ENCODE measurements around the gene KCNQ5. TPM values are rescaled to one million over a fixed set of nuclear protein-coding genes. Genes with fewer than 3 reads are reported as not detected.

KCNQ5 gene
- total RNA-seq, 4 donors from 2014 or later: 0.96 to 3.4 (median 1.5) TPM

- Histone ChIP-seq H3K27me3 (no peaks in the 10 kb centered on the region), H3K36me3 (no peaks in the 10 kb centered on the region), H3K4me1 (peaks cover 3 to 21% (median 5%) of the 10 kb centered on the region in 3 donors), H3K27ac (no peak overlapping the region), H3K9me3 (no peaks in the 10 kb centered on the region), H3K4me3 (no peak overlapping the region)
- TF ChIP-seq EP300 (IDR thresholded peaks at IDR 0.05) (no peak), POLR2A (IDR thresholded peaks at IDR 0.05) (no peak), POLR2AphosphoS5 (IDR thresholded peaks at IDR 0.05) (no peak)
- TF ChIP-seq, protein P1, sequence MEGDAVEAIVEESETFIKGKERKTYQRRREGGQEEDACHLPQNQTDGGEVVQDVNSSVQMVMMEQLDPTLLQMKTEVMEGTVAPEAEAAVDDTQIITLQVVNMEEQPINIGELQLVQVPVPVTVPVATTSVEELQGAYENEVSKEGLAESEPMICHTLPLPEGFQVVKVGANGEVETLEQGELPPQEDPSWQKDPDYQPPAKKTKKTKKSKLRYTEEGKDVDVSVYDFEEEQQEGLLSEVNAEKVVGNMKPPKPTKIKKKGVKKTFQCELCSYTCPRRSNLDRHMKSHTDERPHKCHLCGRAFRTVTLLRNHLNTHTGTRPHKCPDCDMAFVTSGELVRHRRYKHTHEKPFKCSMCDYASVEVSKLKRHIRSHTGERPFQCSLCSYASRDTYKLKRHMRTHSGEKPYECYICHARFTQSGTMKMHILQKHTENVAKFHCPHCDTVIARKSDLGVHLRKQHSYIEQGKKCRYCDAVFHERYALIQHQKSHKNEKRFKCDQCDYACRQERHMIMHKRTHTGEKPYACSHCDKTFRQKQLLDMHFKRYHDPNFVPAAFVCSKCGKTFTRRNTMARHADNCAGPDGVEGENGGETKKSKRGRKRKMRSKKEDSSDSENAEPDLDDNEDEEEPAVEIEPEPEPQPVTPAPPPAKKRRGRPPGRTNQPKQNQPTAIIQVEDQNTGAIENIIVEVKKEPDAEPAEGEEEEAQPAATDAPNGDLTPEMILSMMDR (IDR thresholded peaks at IDR 0.05): no peak
- no peak for ATAC-seq
- WGBS, 2 donors (ENCODE audit: low coverage in 1 of 2): 39 to 62% methylated on average over 2 of the region's 2 CpGs
Measured at GRCh38 chr6:72861059-72861458, 239.2 kb downstream of the KCNQ5 start.

DNA sequence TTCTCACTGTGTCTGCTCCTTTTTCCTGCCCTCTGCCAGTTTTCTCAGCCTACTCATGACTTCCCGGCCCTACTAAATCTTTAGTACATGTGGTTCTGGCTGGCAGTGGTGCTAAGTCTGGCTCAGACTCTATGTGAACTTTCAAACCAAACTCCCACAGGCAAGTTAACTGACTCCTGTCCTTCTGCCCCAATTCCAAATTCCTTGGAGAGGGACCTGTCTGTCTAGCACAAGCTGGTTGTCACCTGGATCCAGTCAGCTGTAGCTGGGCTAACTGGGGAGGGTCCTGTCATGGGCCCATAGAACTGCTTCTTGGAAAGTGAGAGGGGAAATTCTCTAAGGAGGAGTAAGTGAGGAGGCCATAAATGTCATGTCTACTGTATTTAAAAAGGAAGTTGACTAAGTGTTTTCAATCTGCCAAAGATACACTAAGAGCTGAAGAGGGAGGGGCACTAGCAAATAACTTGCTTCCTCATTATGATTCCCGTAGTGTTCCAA, 240.1 kb downstream of the KCNQ5 start:
- Histone ChIP-seq H3K36me3 (no peaks in the 10 kb centered on the region), H3K27ac (peak overlapping the region in 1 of 4 donors; percentile 20), H3K4me3 (no peak overlapping the region), H3K4me1 (peaks cover 3 to 21% (median 5%) of the 10 kb centered on the region in 3 donors), H3K9me3 (no peaks in the 10 kb centered on the region), H3K27me3 (no peaks in the 10 kb centered on the region)
- TF ChIP-seq POLR2AphosphoS5 (IDR thresholded peaks at IDR 0.05): no peak
- TF ChIP-seq, protein P1 (IDR thresholded peaks at IDR 0.05): no peak
- no peak for TF ChIP-seq POLR2A (IDR thresholded peaks at IDR 0.05)
- no peak for TF ChIP-seq EP300 (IDR thresholded peaks at IDR 0.05)
- WGBS, 2 donors (ENCODE audit: low coverage in 1 of 2): 11 to 30% methylated on average over 2 of the region's 2 CpGs
- no peak for ATAC-seq

- H3K4me1 ChIP-seq: peaks cover 3 to 21% (median 5%) of the 10 kb centered on the region in 3 donors
- 25% methylated on average over 1 of the region's 1 CpG for WGBS, 2 donors (ENCODE audit: low coverage in 1 of 2)
- H3K27me3 ChIP-seq: no peaks in the 10 kb centered on the region
- H3K4me3 ChIP-seq: no peak overlapping the region
- ATAC-seq: no peak
- no peaks in the 10 kb centered on the region for H3K36me3 ChIP-seq
- TF ChIP-seq POLR2AphosphoS5 (IDR thresholded peaks at IDR 0.05) (no peak), EP300 (IDR thresholded peaks at IDR 0.05) (no peak), POLR2A (IDR thresholded peaks at IDR 0.05) (no peak)
- TF ChIP-seq, protein P1 (IDR thresholded peaks at IDR 0.05): no peak
- no peak overlapping the region for H3K27ac ChIP-seq
- H3K9me3 ChIP-seq: no peaks in the 10 kb centered on the region
Measured at GRCh38 chr6:72863131-72863530, 241.3 kb downstream of the KCNQ5 start.

- WGBS, 2 donors (ENCODE audit: low coverage in 1 of 2): 25 to 100% methylated on average over 1 of the region's 1 CpG
- H3K4me1 ChIP-seq: peaks cover 3 to 21% (median 5%) of the 10 kb centered on the region in 3 donors
- no peak overlapping the region for H3K27ac ChIP-seq
- TF ChIP-seq POLR2AphosphoS5 (IDR thresholded peaks at IDR 0.05): no peak
- TF ChIP-seq, protein P1 (IDR thresholded peaks at IDR 0.05): no peak
- TF ChIP-seq EP300 (IDR thresholded peaks at IDR 0.05): no peak
- no peak for TF ChIP-seq POLR2A (IDR thresholded peaks at IDR 0.05)
- H3K27me3 ChIP-seq: no peaks in the 10 kb centered on the region
- no peaks in the 10 kb centered on the region for H3K36me3 ChIP-seq
- no peaks in the 10 kb centered on the region for H3K9me3 ChIP-seq
- ATAC-seq: no peak
- no peak overlapping the region for H3K4me3 ChIP-seq
Measured at GRCh38 chr6:72864236-72864635, 242.4 kb downstream of the KCNQ5 start.

GRCh38 chr6:72864799-72865198, 242.9 kb downstream of the KCNQ5 start:
- TF ChIP-seq POLR2A (IDR thresholded peaks at IDR 0.05) (no peak), EP300 (IDR thresholded peaks at IDR 0.05) (no peak), POLR2AphosphoS5 (IDR thresholded peaks at IDR 0.05) (no peak)
- TF ChIP-seq, protein P1 (IDR thresholded peaks at IDR 0.05): no peak
- Histone ChIP-seq H3K4me3 (no peak overlapping the region), H3K27me3 (no peaks in the 10 kb centered on the region), H3K4me1 (peaks cover 3 to 21% (median 5%) of the 10 kb centered on the region in 3 donors), H3K36me3 (no peaks in the 10 kb centered on the region), H3K9me3 (no peaks in the 10 kb centered on the region), H3K27ac (no peak overlapping the region)
- no peak for ATAC-seq
